Endodermal cell (in vitro differentiated cells): ENCODE results near the gene BEND7. TPM values are rescaled to one million over a fixed set of nuclear protein-coding genes. Genes with fewer than 3 reads are reported as not detected.

Experiments used
- DNase-seq: peaks from one replicate; pipeline ENCODE4 v3.0.0-alpha.2; 2017
- H3K27ac ChIP-seq: 2 replicates; pipeline ENCODE4 v1.5.1; 2013; ENCODE audit warnings: mild to moderate bottlenecking, low read depth, low read length, moderate library complexity
- H3K27me3 ChIP-seq: 2 replicates; pipeline ENCODE4 v1.6.1; 2013; ENCODE audit warnings: mild to moderate bottlenecking, low read length, moderate library complexity; ENCODE audit not compliant: insufficient read depth, control insufficient read depth, poor library complexity, severe bottlenecking
- H3K36me3 ChIP-seq: 2 replicates; pipeline ENCODE4 v1.7.0; 2013; ENCODE audit warnings: mild to moderate bottlenecking, low read length, moderate library complexity; ENCODE audit not compliant: control insufficient read depth, insufficient read depth
- H3K4me1 ChIP-seq: one replicate; pipeline ENCODE4 v1.7.0; 2013; ENCODE audit warnings: low read length; ENCODE audit not compliant: control insufficient read depth, insufficient read depth
- H3K4me3 ChIP-seq: 2 replicates; pipeline ENCODE4 v1.5.1; 2013; ENCODE audit warnings: mild to moderate bottlenecking, low read length, moderate library complexity
- H3K9ac ChIP-seq: 2 replicates; pipeline ENCODE4 v1.6.1; 2013; ENCODE audit warnings: mild to moderate bottlenecking, low read length, moderate library complexity; ENCODE audit not compliant: poor library complexity, severe bottlenecking; ENCODE audit errors: extremely low read depth
- H3K9me3 ChIP-seq: 2 replicates; pipeline ENCODE4 v1.6.1; 2013; ENCODE audit warnings: mild to moderate bottlenecking, low read length, moderate library complexity; ENCODE audit not compliant: control insufficient read depth
- H3K27ac Mint-ChIP-seq: 2 replicates; pipeline ENCODE4 v1.8.0; 2020; ENCODE audit warnings: mixed read lengths
- H3K27me3 Mint-ChIP-seq: 2 replicates; pipeline ENCODE4 v1.8.0; 2021; ENCODE audit warnings: mild to moderate bottlenecking, mixed read lengths; ENCODE audit not compliant: insufficient read depth
- H3K36me3 Mint-ChIP-seq: 2 replicates; pipeline ENCODE4 v1.8.0; 2020; ENCODE audit warnings: low read depth, mixed read lengths
- H3K4me1 Mint-ChIP-seq: 2 replicates; pipeline ENCODE4 v1.8.0; 2020; ENCODE audit warnings: mixed read lengths
- H3K4me3 Mint-ChIP-seq: 2 replicates; pipeline ENCODE4 v1.8.0; 2020; ENCODE audit warnings: mild to moderate bottlenecking, moderate library complexity, mixed read lengths
- H3K9me3 Mint-ChIP-seq: 2 replicates; pipeline ENCODE4 v1.8.0; 2020; ENCODE audit warnings: mild to moderate bottlenecking, mixed read lengths
- CTCF ChIP-seq: fragments of 200-600 bp; sonication (generic); conservative IDR thresholded peaks from 2 replicates; pipeline ENCODE4 v1.5.0; 2021; ENCODE audit warnings: antibody characterized with exemption, mild to moderate bottlenecking
- WGBS, 2 experiments: methylation state at CpG; one replicate each; pipeline versions ENCODE4 v1.1.5 to v1.1.7; 2013; ENCODE audit warnings: missing lambda C conversion rate in 2 of 2, mixed read lengths in 1 of 2; ENCODE audit not compliant: insufficient coverage in 1 of 2, insufficient read length in 1 of 2; 5-methylcytosine and 5-hydroxymethylcytosine counted together
- total RNA-seq, 2 donors: library from RNA; stranded (reverse); fragmentation: NEBNext Ultra II Directional in 1 of 2; extraction: Animal tissue kit (Norgen Biotek cat#: 25700) in 1 of 2; gene quantifications; 2 replicates in 1 of 2; 3 replicates in 1 of 2; pipeline ENCODE4 v1.2.1, GENCODE V29; 2021

The BEND7 gene
- total RNA-seq, 2 donors from 2014 or later = 5.3 to 5.7 TPM

- DNase-seq = no peak
- Histone ChIP-seq H3K9me3 (no peaks in the 10 kb centered on the region), H3K4me3 (peak overlapping the region; percentile 78), H3K4me1 (peaks cover 6% of the 10 kb centered on the region), H3K27me3 (peaks cover 76% of the 10 kb centered on the region), H3K27ac (no peak overlapping the region), H3K9ac (peak overlapping the region; percentile 19), H3K36me3 (no peaks in the 10 kb centered on the region)
- peaks cover 29% of the 10 kb centered on the region for H3K4me1 Mint-ChIP-seq
- no peaks in the 10 kb centered on the region for H3K9me3 Mint-ChIP-seq
- WGBS, 2 experiments = 0 to 10% methylated on average over 2 to 5 of the region's 5 CpGs
- H3K4me3 Mint-ChIP-seq = peak overlapping the region; percentile 65
- peaks cover 73% of the 10 kb centered on the region for H3K27me3 Mint-ChIP-seq
- no peaks in the 10 kb centered on the region for H3K36me3 Mint-ChIP-seq
- peak overlapping the region; percentile 74 for H3K27ac Mint-ChIP-seq
- no peak for TF ChIP-seq CTCF
These were observed 1.0 kb downstream of the BEND7 start for GRCh38 chr10:13527864-13528122.

GRCh38 chr10:13526948-13527863 is 1.6 kb downstream of the BEND7 start:
- H3K9ac ChIP-seq = peak overlapping the region; percentile 19
- peak overlapping the region; percentile 65 for H3K4me3 Mint-ChIP-seq
- H3K36me3 Mint-ChIP-seq = no peaks in the 10 kb centered on the region
- H3K27me3 ChIP-seq = peaks cover 79% of the 10 kb centered on the region
- no peak for DNase-seq
- no peaks in the 10 kb centered on the region for H3K36me3 ChIP-seq
- no peak overlapping the region for H3K27ac ChIP-seq
- no peaks in the 10 kb centered on the region for H3K9me3 Mint-ChIP-seq
- peaks cover 27% of the 10 kb centered on the region for H3K4me1 Mint-ChIP-seq
- no peak for TF ChIP-seq CTCF
- H3K9me3 ChIP-seq = no peaks in the 10 kb centered on the region
- H3K4me3 ChIP-seq = peak overlapping the region; percentile 78
- peaks cover 78% of the 10 kb centered on the region for H3K27me3 Mint-ChIP-seq
- WGBS, 2 experiments = 25 to 31% methylated on average over 4 to 10 of the region's 10 CpGs
- H3K27ac Mint-ChIP-seq = no peak overlapping the region
- peaks cover 6% of the 10 kb centered on the region for H3K4me1 ChIP-seq

GRCh38 chr10:13525663-13526062 is 3.2 kb downstream of the BEND7 start:
- H3K4me1 ChIP-seq = peaks cover 6% of the 10 kb centered on the region
- no peak for DNase-seq
- TF ChIP-seq CTCF = no peak
- Mint-ChIP-seq H3K27me3 (peaks cover 86% of the 10 kb centered on the region), H3K36me3 (no peaks in the 10 kb centered on the region), H3K9me3 (no peaks in the 10 kb centered on the region), H3K4me1 (peaks cover 20% of the 10 kb centered on the region), H3K4me3 (no peak overlapping the region), H3K27ac (no peak overlapping the region)
- H3K9ac ChIP-seq = no peak overlapping the region
- 89 to 100% methylated on average over 1 to 3 of the region's 3 CpGs for WGBS, 2 experiments
- H3K4me3 ChIP-seq = no peak overlapping the region
- H3K27me3 ChIP-seq = peaks cover 89% of the 10 kb centered on the region
- no peaks in the 10 kb centered on the region for H3K9me3 ChIP-seq
- H3K27ac ChIP-seq = no peak overlapping the region
- H3K36me3 ChIP-seq = no peaks in the 10 kb centered on the region
